Activated CD4-positive, alpha-beta T cell treated with anti-CD3 and anti-CD28 coated beads, Interleukin-2, amount 10 ng/mL, durations not matched to agents 24 days and 14 days (primary cell): ENCODE measurements around the gene COX7A2L. TPM values are rescaled to one million over a fixed set of nuclear protein-coding genes. Genes with fewer than 3 reads are reported as not detected.
"Not testable (repeated sequence)": the region's sequence is repeated elsewhere in the genome, so short reads cannot be mapped to it uniquely, and the experiment has no call there.

ENCODE experiments used
- DNase-seq: peaks from one replicate; pipeline ENCODE4 v3.0.0; 2022
- H3K27ac Mint-ChIP-seq: one replicate; pipeline ENCODE4 v1.8.0; 2022; ENCODE audit warnings: mild to moderate bottlenecking, mixed read lengths
- H3K27me3 Mint-ChIP-seq: one replicate; pipeline ENCODE4 v1.8.0; 2022; ENCODE audit warnings: mixed read lengths
- H3K36me3 Mint-ChIP-seq: one replicate; pipeline ENCODE4 v1.8.0; 2022; ENCODE audit warnings: low read depth, mild to moderate bottlenecking, mixed read lengths
- H3K4me1 Mint-ChIP-seq: one replicate; pipeline ENCODE4 v1.8.0; 2021; ENCODE audit warnings: mixed read lengths
- H3K4me3 Mint-ChIP-seq: one replicate; pipeline ENCODE4 v1.8.0; 2022; ENCODE audit warnings: mild to moderate bottlenecking, moderate library complexity, mixed read lengths
- H3K9me3 Mint-ChIP-seq: one replicate; pipeline ENCODE4 v1.8.0; 2021; ENCODE audit warnings: mixed read lengths
- intact Hi-C: fragments of 100-400 bp; cut with micrococcal nuclease; formaldehyde crosslinking; loops from one replicate; pipeline ENCODE4 v1.15.1; 2023
- total RNA-seq: library from RNA; stranded (reverse); gene quantifications from 2 replicates; pipeline ENCODE4 v1.2.3, GENCODE V29; 2022

Gene COX7A2L
- total RNA-seq, 1 donor from 2014 or later, result 85.3 TPM

GRCh38 chr2:42340045-42340937 is 20.7 kb downstream of the COX7A2L start:
- Mint-ChIP-seq H3K27me3 (no peaks in the 10 kb centered on the region), H3K36me3 (peaks cover 46% of the 10 kb centered on the region), H3K4me3 (no peak overlapping the region), H3K4me1 (peaks cover 20% of the 10 kb centered on the region), H3K9me3 (no peaks in the 10 kb centered on the region), H3K27ac (peak overlapping the region; percentile 9)
- peak; percentile 53 for DNase-seq
- intact Hi-C loops, result no loop called here

GRCh38 chr2:42339191-42339912 is 21.7 kb downstream of the COX7A2L start:
- H3K36me3 Mint-ChIP-seq, result peaks cover 47% of the 10 kb centered on the region
- H3K4me3 Mint-ChIP-seq, result no peak overlapping the region

GRCh38 chr2:42338567-42339190 is 22.3 kb downstream of the COX7A2L start:
- DNase-seq, result peak; percentile 50
- no peak overlapping the region for H3K4me3 Mint-ChIP-seq
- H3K9me3 Mint-ChIP-seq, result no peaks in the 10 kb centered on the region
- peaks cover 51% of the 10 kb centered on the region for H3K36me3 Mint-ChIP-seq
- intact Hi-C loops, result no loop called here
- H3K27me3 Mint-ChIP-seq, result no peaks in the 10 kb centered on the region
- peaks cover 18% of the 10 kb centered on the region for H3K4me1 Mint-ChIP-seq
- H3K27ac Mint-ChIP-seq, result no peak overlapping the region

More at GRCh38 chr2:42339191-42339912, 21.7 kb downstream of the COX7A2L start:
- Mint-ChIP-seq H3K27ac (peak overlapping the region; percentile 7), H3K9me3 (no peaks in the 10 kb centered on the region), H3K27me3 (no peaks in the 10 kb centered on the region), H3K4me1 (peaks cover 20% of the 10 kb centered on the region)
- intact Hi-C loops, result no loop called here
- peak; percentile 58 for DNase-seq

- Mint-ChIP-seq H3K27ac (no peak overlapping the region), H3K9me3 (no peaks in the 10 kb centered on the region)
- intact Hi-C loops, result no loop called here
These were observed 23.0 kb downstream of the COX7A2L start for GRCh38 chr2:42337846-42338566.

GRCh38 chr2:42337356-42337820 is 23.6 kb downstream of the COX7A2L start:
- Mint-ChIP-seq H3K36me3 (peaks cover 56% of the 10 kb centered on the region), H3K4me3 (no peak overlapping the region), H3K27me3 (no peaks in the 10 kb centered on the region), H3K9me3 (no peaks in the 10 kb centered on the region), H3K27ac (no peak overlapping the region), H3K4me1 (peaks cover 13% of the 10 kb centered on the region)
- intact Hi-C loops, result no loop called here
- peak; percentile 45 for DNase-seq

More at GRCh38 chr2:42337846-42338566, 23.0 kb downstream of the COX7A2L start:
- Mint-ChIP-seq H3K27me3 (no peaks in the 10 kb centered on the region), H3K4me3 (no peak overlapping the region), H3K36me3 (peaks cover 52% of the 10 kb centered on the region), H3K4me1 (peaks cover 16% of the 10 kb centered on the region)
- DNase-seq, result peak; percentile 51

GRCh38 chr2:42336361-42336965 is 24.6 kb downstream of the COX7A2L start:
- Mint-ChIP-seq H3K27me3 (no peaks in the 10 kb centered on the region), H3K27ac (no peak overlapping the region), H3K4me3 (no peak overlapping the region), H3K9me3 (no peaks in the 10 kb centered on the region), H3K36me3 (peaks cover 61% of the 10 kb centered on the region), H3K4me1 (peaks cover 6% of the 10 kb centered on the region)
- intact Hi-C loops, result no loop called here
- peak; percentile 52 for DNase-seq

- intact Hi-C loops, result no loop called here
- Mint-ChIP-seq H3K27ac (no peak overlapping the region), H3K36me3 (peaks cover 64% of the 10 kb centered on the region)
These were observed 25.4 kb downstream of the COX7A2L start for GRCh38 chr2:42335514-42336104.

GRCh38 chr2:42334865-42335264 is 26.2 kb downstream of the COX7A2L start:
- H3K4me1 Mint-ChIP-seq, H3K4me3 Mint-ChIP-seq, H3K9me3 Mint-ChIP-seq, H3K27ac Mint-ChIP-seq, DNase-seq, intact Hi-C loops, H3K27me3 Mint-ChIP-seq: not testable (repeated sequence)
- H3K36me3 Mint-ChIP-seq, result peaks cover 68% of the 10 kb centered on the region

More at GRCh38 chr2:42335514-42336104, 25.4 kb downstream of the COX7A2L start:
- Mint-ChIP-seq H3K4me3 (no peak overlapping the region), H3K9me3 (no peaks in the 10 kb centered on the region), H3K4me1 (peaks cover 5% of the 10 kb centered on the region), H3K27me3 (no peaks in the 10 kb centered on the region)
- peak; percentile 43 for DNase-seq

GRCh38 chr2:42334220-42334619 is 26.8 kb downstream of the COX7A2L start:
- no peaks in the 10 kb centered on the region for H3K9me3 Mint-ChIP-seq
- no peaks in the 10 kb centered on the region for H3K27me3 Mint-ChIP-seq
- DNase-seq, result no peak
- H3K4me3 Mint-ChIP-seq, result no peak overlapping the region
- H3K4me1 Mint-ChIP-seq, result peaks cover 5% of the 10 kb centered on the region
- no peak overlapping the region for H3K27ac Mint-ChIP-seq
- peaks cover 69% of the 10 kb centered on the region for H3K36me3 Mint-ChIP-seq
- intact Hi-C loops, result no loop called here

- no peak for DNase-seq
- peaks cover 68% of the 10 kb centered on the region for H3K36me3 Mint-ChIP-seq
- H3K27me3 Mint-ChIP-seq, result no peaks in the 10 kb centered on the region
- H3K9me3 Mint-ChIP-seq, result no peaks in the 10 kb centered on the region
- peaks cover 5% of the 10 kb centered on the region for H3K4me1 Mint-ChIP-seq
- H3K4me3 Mint-ChIP-seq, result no peak overlapping the region
- H3K27ac Mint-ChIP-seq, result no peak overlapping the region
- intact Hi-C loops, result no loop called here
These were observed 27.4 kb downstream of the COX7A2L start for GRCh38 chr2:42333579-42333978.

GRCh38 chr2:42332575-42332974 is 28.4 kb downstream of the COX7A2L start:
- peaks cover 9% of the 10 kb centered on the region for H3K4me1 Mint-ChIP-seq
- H3K27ac Mint-ChIP-seq, result no peak overlapping the region
- H3K9me3 Mint-ChIP-seq, result no peaks in the 10 kb centered on the region
- DNase-seq, result no peak
- intact Hi-C loops, result no loop called here
- peaks cover 60% of the 10 kb centered on the region for H3K36me3 Mint-ChIP-seq
- H3K4me3 Mint-ChIP-seq, result no peak overlapping the region
- H3K27me3 Mint-ChIP-seq, result no peaks in the 10 kb centered on the region

- Mint-ChIP-seq H3K27ac (no peak overlapping the region), H3K27me3 (no peaks in the 10 kb centered on the region), H3K36me3 (peaks cover 57% of the 10 kb centered on the region), H3K9me3 (no peaks in the 10 kb centered on the region), H3K4me1 (peaks cover 9% of the 10 kb centered on the region), H3K4me3 (no peak overlapping the region)
- no peak for DNase-seq
- intact Hi-C loops, result no loop called here
These were observed 29.3 kb downstream of the COX7A2L start for GRCh38 chr2:42331569-42332284.
